GM18870 (cell line): ENCODE results near the gene ZNF784.
"Not testable (repeated sequence)": the region's sequence is repeated elsewhere in the genome, so short reads cannot be mapped to it uniquely, and the experiment has no call there.

Experiments
- ATAC-seq: cut with Tn5 transposase; IDR thresholded peaks from one replicate; pipeline ENCODE4 v1.9.1; 2021; ENCODE audit warnings: moderate library complexity; ENCODE audit not compliant: unreplicated experiment

ZNF784 gene

GRCh38 chr19:55586976-55587668 lies 37.2 kb downstream of the ZNF784 start:
- peak; percentile 57 for ATAC-seq

- no peak for ATAC-seq
Measured at GRCh38 chr19:55585658-55586339, 38.6 kb downstream of the ZNF784 start.

- no peak for ATAC-seq
Measured at GRCh38 chr19:55584871-55585270, 39.5 kb downstream of the ZNF784 start.

GRCh38 chr19:55583897-55584296 lies 40.5 kb downstream of the ZNF784 start:
- not testable (repeated sequence) for ATAC-seq

- not testable (repeated sequence) for ATAC-seq
Measured at GRCh38 chr19:55582284-55582683, 42.1 kb downstream of the ZNF784 start.

- ATAC-seq: no peak
Measured at GRCh38 chr19:55581823-55582223, 42.5 kb downstream of the ZNF784 start.

- ATAC-seq: no peak
Measured at GRCh38 chr19:55581145-55581822, 43.1 kb downstream of the ZNF784 start.

GRCh38 chr19:55580628-55581144 lies 43.7 kb downstream of the ZNF784 start, which contains the start of gene ZNF579:
Gene ZNF579, minus strand, starts transcription at chr19:55580848. Its CDS starts 1,209 bp downstream, at chr19:55579639.
- no peak for ATAC-seq

- no peak for ATAC-seq
Measured at GRCh38 chr19:55579766-55580621, 44.4 kb downstream of the ZNF784 start.

- no peak for ATAC-seq
Measured at GRCh38 chr19:55578761-55579747, 45.3 kb downstream of the ZNF784 start.

GRCh38 chr19:55578031-55578760 lies 46.2 kb downstream of the ZNF784 start:
- no peak for ATAC-seq

- ATAC-seq: no peak
Measured at GRCh38 chr19:55576746-55577145, 47.6 kb downstream of the ZNF784 start.

GRCh38 chr19:55573929-55574328 lies 50.4 kb downstream of the ZNF784 start:
- not testable (repeated sequence) for ATAC-seq
